Measurements from ENCODE around the gene DSCAML1. TPM values are rescaled to one million over a fixed set of nuclear protein-coding genes. Genes with fewer than 3 reads are reported as not detected.

Gene DSCAML1
- total and polyA plus RNA-seq, 4 experiments from 2014 or later = 1.00 to 1.0 TPM; not detected in 2

GRCh38 chr11:117720061-117720511 is 76.9 kb downstream of the DSCAML1 start:
- Mint-ChIP-seq H3K36me3 (no peaks in the 10 kb centered on the region), H3K4me3 (no peak overlapping the region), H3K4me1 (no peaks in the 10 kb centered on the region), H3K27ac (no peak overlapping the region), H3K9me3 (no peaks in the 10 kb centered on the region), H3K27me3 (peaks cover 4 to 11% of the 10 kb centered on the region in 2 donors)
- Histone ChIP-seq H3K9me3 (ENCODE audit: control insufficient read depth in 1 of 2, low read length in 2 of 2) (no peaks in the 10 kb centered on the region), H3K36me3 (ENCODE audit: insufficient read depth, low read length) (no peaks in the 10 kb centered on the region), H3K4me3 (ENCODE audit: low read length in 2 of 2) (no peak overlapping the region), H3K27me3 (ENCODE audit: insufficient read depth, low read length) (no peaks in the 10 kb centered on the region), H3K27ac (ENCODE audit: low read depth, low read length) (no peak overlapping the region), H3K4me1 (ENCODE audit: insufficient read depth, low read length) (no peaks in the 10 kb centered on the region)
- intact Hi-C loops (cut with micrococcal nuclease) = no loop called here
- CTCF ChIA-PET (ENCODE audit: partially characterized antibody) = interaction anchor here (1.2 kb wide), 1 partner anchor 9 kb away, joined by 3 read pairs; no protein-coding TSS in a partner anchor
- no peak for DNase-seq
- POLR2A ChIA-PET (ENCODE audit: partially characterized antibody) = no interaction called here

DNA sequence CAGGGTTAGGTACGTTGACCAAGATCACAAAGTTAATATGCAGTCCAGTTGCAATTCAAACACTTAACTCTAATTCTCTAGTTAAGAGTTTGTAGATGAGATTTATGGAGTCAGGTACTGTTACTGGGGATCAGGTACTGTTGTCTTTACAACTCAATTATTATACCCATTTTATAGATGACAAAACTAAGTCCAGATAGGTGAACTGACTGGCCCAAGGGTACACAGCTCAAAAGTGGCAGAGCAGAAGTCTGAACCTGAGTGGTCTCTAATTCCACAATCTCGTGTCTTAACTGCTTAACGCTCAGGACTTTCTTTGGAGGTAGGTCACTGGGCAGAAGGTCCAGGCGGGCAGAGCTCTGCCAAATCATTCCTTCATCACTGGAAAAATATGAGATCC is 77.5 kb downstream of the DSCAML1 start:
- ChIA-PET POLR2A (ENCODE audit: partially characterized antibody) (no interaction called here), CTCF (ENCODE audit: partially characterized antibody) (interaction anchor here (1.2 kb wide), 1 partner anchor 10 kb away, joined by 3 read pairs; no protein-coding TSS in a partner anchor)
- H3K4me1 Mint-ChIP-seq = no peaks in the 10 kb centered on the region
- H3K36me3 ChIP-seq (ENCODE audit: insufficient read depth, low read length) = no peaks in the 10 kb centered on the region
- H3K27ac ChIP-seq (ENCODE audit: low read depth, low read length) = no peak overlapping the region
- H3K36me3 Mint-ChIP-seq = no peaks in the 10 kb centered on the region
- H3K9me3 ChIP-seq (ENCODE audit: control insufficient read depth in 1 of 2, low read length in 2 of 2) = no peaks in the 10 kb centered on the region
- peaks cover 5 to 11% of the 10 kb centered on the region in 2 donors for H3K27me3 Mint-ChIP-seq
- DNase-seq = no peak
- H3K27me3 ChIP-seq (ENCODE audit: insufficient read depth, low read length) = no peaks in the 10 kb centered on the region
- H3K4me1 ChIP-seq (ENCODE audit: insufficient read depth, low read length) = no peaks in the 10 kb centered on the region
- no peak overlapping the region for H3K27ac Mint-ChIP-seq
- intact Hi-C loops (cut with micrococcal nuclease) = no loop called here
- no peak overlapping the region for H3K4me3 Mint-ChIP-seq
- no peaks in the 10 kb centered on the region for H3K9me3 Mint-ChIP-seq
- H3K4me3 ChIP-seq (ENCODE audit: low read length in 2 of 2) = no peak overlapping the region

- no peak overlapping the region for H3K27ac ChIP-seq (ENCODE audit: low read depth, low read length)
- Mint-ChIP-seq H3K36me3 (no peaks in the 10 kb centered on the region), H3K27ac (no peak overlapping the region), H3K27me3 (peaks cover 11 to 22% of the 10 kb centered on the region in 2 donors), H3K4me1 (no peaks in the 10 kb centered on the region), H3K4me3 (no peak overlapping the region), H3K9me3 (no peaks in the 10 kb centered on the region)
- H3K4me1 ChIP-seq (ENCODE audit: insufficient read depth, low read length) = no peaks in the 10 kb centered on the region
- CTCF ChIA-PET (ENCODE audit: partially characterized antibody) = no interaction called here
- H3K4me3 ChIP-seq (ENCODE audit: low read length in 2 of 2) = no peak overlapping the region
- DNase-seq = no peak
- intact Hi-C loops (cut with micrococcal nuclease) = no loop called here
- H3K9me3 ChIP-seq (ENCODE audit: control insufficient read depth in 1 of 2, low read length in 2 of 2) = no peaks in the 10 kb centered on the region
- no peaks in the 10 kb centered on the region for H3K27me3 ChIP-seq (ENCODE audit: insufficient read depth, low read length)
- POLR2A ChIA-PET (ENCODE audit: partially characterized antibody) = no interaction called here
- H3K36me3 ChIP-seq (ENCODE audit: insufficient read depth, low read length) = no peaks in the 10 kb centered on the region
These were observed 79.3 kb downstream of the DSCAML1 start for GRCh38 chr11:117717485-117718314.

- Histone ChIP-seq H3K27ac (ENCODE audit: low read depth, low read length) (no peak overlapping the region), H3K9me3 (ENCODE audit: control insufficient read depth in 1 of 2, low read length in 2 of 2) (no peaks in the 10 kb centered on the region), H3K27me3 (ENCODE audit: insufficient read depth, low read length) (no peaks in the 10 kb centered on the region), H3K4me3 (ENCODE audit: low read length in 2 of 2) (no peak overlapping the region), H3K36me3 (ENCODE audit: insufficient read depth, low read length) (no peaks in the 10 kb centered on the region), H3K4me1 (ENCODE audit: insufficient read depth, low read length) (no peaks in the 10 kb centered on the region)
- Mint-ChIP-seq H3K9me3 (no peaks in the 10 kb centered on the region), H3K4me1 (no peaks in the 10 kb centered on the region), H3K36me3 (no peaks in the 10 kb centered on the region), H3K27ac (no peak overlapping the region), H3K27me3 (peaks cover 11 to 22% of the 10 kb centered on the region in 2 donors), H3K4me3 (no peak overlapping the region)
- intact Hi-C loops (cut with micrococcal nuclease) = no loop called here
- DNase-seq = no peak
- ChIA-PET CTCF (ENCODE audit: partially characterized antibody) (no interaction called here), POLR2A (ENCODE audit: partially characterized antibody) (no interaction called here)
These were observed 80.2 kb downstream of the DSCAML1 start for GRCh38 chr11:117716521-117717440.

DNA sequence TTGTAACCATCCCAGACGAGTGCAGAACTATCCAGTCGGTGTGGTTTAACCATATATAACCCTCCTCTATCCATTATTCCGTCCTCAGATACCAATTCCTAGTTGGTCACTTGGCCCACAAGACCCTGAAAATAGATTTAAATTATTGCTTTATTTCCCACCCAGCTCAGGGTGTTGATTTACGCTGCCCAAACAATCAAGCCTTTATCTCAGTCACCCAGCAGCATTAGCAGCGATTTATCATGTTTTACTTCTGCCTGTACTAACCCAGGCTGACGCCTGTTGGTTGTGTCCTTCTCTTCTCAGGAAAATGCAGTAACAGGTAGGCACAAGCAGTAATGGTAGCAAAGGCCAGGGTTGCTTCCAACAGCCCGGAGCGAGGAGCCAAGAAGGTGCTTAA is 81.2 kb downstream of the DSCAML1 start:
- Mint-ChIP-seq H3K9me3 (no peaks in the 10 kb centered on the region), H3K4me3 (no peak overlapping the region), H3K4me1 (no peaks in the 10 kb centered on the region), H3K36me3 (no peaks in the 10 kb centered on the region), H3K27me3 (peaks cover 14 to 25% of the 10 kb centered on the region in 2 donors), H3K27ac (no peak overlapping the region)
- Histone ChIP-seq H3K27me3 (ENCODE audit: insufficient read depth, low read length) (no peaks in the 10 kb centered on the region), H3K27ac (ENCODE audit: low read depth, low read length) (no peak overlapping the region), H3K4me3 (ENCODE audit: low read length in 2 of 2) (no peak overlapping the region), H3K36me3 (ENCODE audit: insufficient read depth, low read length) (no peaks in the 10 kb centered on the region), H3K4me1 (ENCODE audit: insufficient read depth, low read length) (no peaks in the 10 kb centered on the region), H3K9me3 (ENCODE audit: control insufficient read depth in 1 of 2, low read length in 2 of 2) (no peaks in the 10 kb centered on the region)
- ChIA-PET CTCF (ENCODE audit: partially characterized antibody) (no interaction called here), POLR2A (ENCODE audit: partially characterized antibody) (no interaction called here)
- intact Hi-C loops (cut with micrococcal nuclease) = no loop called here
- DNase-seq = no peak

DNA sequence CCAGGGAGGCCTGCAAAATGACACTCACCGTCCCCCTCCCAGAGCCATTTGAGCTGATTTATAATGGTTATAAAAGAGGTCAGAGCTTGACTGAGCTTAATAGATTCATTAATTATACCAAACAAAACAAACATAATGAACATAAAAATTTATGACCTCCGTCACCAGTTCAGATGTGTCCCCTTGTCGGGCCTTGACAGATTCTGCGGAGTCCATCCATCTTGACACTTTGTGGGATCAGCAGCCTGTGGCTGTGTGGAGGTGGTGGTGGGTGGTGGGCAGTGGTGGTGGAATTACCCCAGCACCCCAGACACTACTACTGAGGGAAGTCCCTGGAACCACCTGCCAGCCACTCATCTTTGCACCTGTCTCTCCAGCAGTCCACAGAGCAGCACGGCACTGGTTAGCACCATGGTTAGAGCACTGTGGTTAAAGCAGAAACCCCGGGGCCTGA is 83.5 kb downstream of the DSCAML1 start:
- peaks cover 14 to 31% of the 10 kb centered on the region in 2 donors for H3K27me3 Mint-ChIP-seq
- no peaks in the 10 kb centered on the region for H3K27me3 ChIP-seq (ENCODE audit: insufficient read depth, low read length)
- H3K36me3 Mint-ChIP-seq = no peaks in the 10 kb centered on the region
- no peaks in the 10 kb centered on the region for H3K4me1 Mint-ChIP-seq
- intact Hi-C loops (cut with micrococcal nuclease) = no loop called here
- no peaks in the 10 kb centered on the region for H3K36me3 ChIP-seq (ENCODE audit: insufficient read depth, low read length)
- no peak overlapping the region for H3K27ac Mint-ChIP-seq
- H3K4me3 Mint-ChIP-seq = no peak overlapping the region
- H3K27ac ChIP-seq (ENCODE audit: low read depth, low read length) = no peak overlapping the region
- H3K9me3 Mint-ChIP-seq = peaks cover 0 to 3% (median 0%) of the 10 kb centered on the region in 8 donors
- no peaks in the 10 kb centered on the region for H3K9me3 ChIP-seq (ENCODE audit: control insufficient read depth in 1 of 2, low read length in 2 of 2)
- no peak overlapping the region for H3K4me3 ChIP-seq (ENCODE audit: low read length in 2 of 2)
- CTCF ChIA-PET (ENCODE audit: partially characterized antibody) = no interaction called here
- POLR2A ChIA-PET (ENCODE audit: partially characterized antibody) = no interaction called here
- DNase-seq = no peak
- no peaks in the 10 kb centered on the region for H3K4me1 ChIP-seq (ENCODE audit: insufficient read depth, low read length)

- H3K4me1 ChIP-seq (ENCODE audit: insufficient read depth, low read length) = no peaks in the 10 kb centered on the region
- Mint-ChIP-seq H3K4me3 (no peak overlapping the region), H3K27ac (no peak overlapping the region), H3K4me1 (no peaks in the 10 kb centered on the region), H3K36me3 (no peaks in the 10 kb centered on the region), H3K9me3 (peaks cover 0 to 3% (median 0%) of the 10 kb centered on the region in 8 donors), H3K27me3 (peaks cover 16 to 39% of the 10 kb centered on the region in 2 donors)
- H3K27me3 ChIP-seq (ENCODE audit: insufficient read depth, low read length) = no peaks in the 10 kb centered on the region
- CTCF ChIA-PET (ENCODE audit: partially characterized antibody) = interaction anchor here (0.9 kb wide), 1 partner anchor 10 kb away, joined by 3 read pairs; no protein-coding TSS in a partner anchor
- POLR2A ChIA-PET (ENCODE audit: partially characterized antibody) = no interaction called here
- H3K4me3 ChIP-seq (ENCODE audit: low read length in 2 of 2) = no peak overlapping the region
- no peak for DNase-seq
- intact Hi-C loops (cut with micrococcal nuclease) = no loop called here
- no peaks in the 10 kb centered on the region for H3K36me3 ChIP-seq (ENCODE audit: insufficient read depth, low read length)
- H3K9me3 ChIP-seq (ENCODE audit: control insufficient read depth in 1 of 2, low read length in 2 of 2) = no peaks in the 10 kb centered on the region
- no peak overlapping the region for H3K27ac ChIP-seq (ENCODE audit: low read depth, low read length)
These were observed 84.5 kb downstream of the DSCAML1 start for GRCh38 chr11:117712530-117712929.
